ENCODE data around the gene TLL2.

DNA sequence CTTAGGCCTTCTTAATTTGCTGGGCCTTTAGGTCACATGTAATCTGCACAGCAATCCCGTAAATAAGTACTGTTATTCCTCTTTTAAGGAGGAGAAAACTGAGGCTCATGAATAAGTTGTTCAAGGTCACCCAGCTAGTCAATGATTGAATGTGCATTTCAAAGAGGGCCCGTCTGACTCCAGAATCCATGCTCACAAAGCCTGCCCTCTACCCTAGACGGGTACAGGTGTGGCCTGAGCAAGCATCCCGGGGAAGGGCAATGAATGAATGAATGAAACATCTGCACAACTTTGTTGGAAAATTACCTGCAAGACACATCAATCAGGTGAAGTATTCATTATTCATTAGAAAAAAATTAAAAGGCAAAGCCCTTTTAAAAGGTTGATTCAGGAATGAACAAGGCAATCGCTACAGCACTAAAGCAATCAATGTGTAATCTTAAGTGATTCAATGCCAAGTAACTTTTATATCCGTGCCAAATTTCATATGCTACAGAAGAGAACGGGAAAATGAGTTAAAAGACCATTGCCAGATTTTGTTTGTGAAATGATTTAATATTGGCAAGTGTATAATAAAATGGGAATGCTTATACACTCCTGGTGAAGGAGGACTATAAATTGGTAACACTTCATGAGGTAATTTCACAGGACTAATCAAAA is 61.1 kb downstream of the TLL2 start:
- TF ChIP-seq CTCF (conservative IDR thresholded peaks at IDR 0.05 in 1 of 2, IDR thresholded peaks at IDR 0.05 in 1 of 2; ENCODE audit: extremely low read depth in 1 of 2, insufficient read depth in 1 of 2, low read depth in 1 of 2, low read length in 2 of 2) (no peak), EZH2 (IDR thresholded peaks at IDR 0.05; ENCODE audit: borderline replicate concordance, low read length) (no peak)

Data from mammary epithelial cell (primary cell).